Peyer's patch (tissue), 4 donors: Measurements from ENCODE around the gene CRLF1. TPM values are rescaled to one million over a fixed set of nuclear protein-coding genes. Genes with fewer than 3 reads are reported as not detected.

Experiments used
- DNase-seq, 3 donors: peaks; one replicate each; pipeline ENCODE4 v3.0.0-alpha.2; 2017 to 2019
- H3K27ac ChIP-seq, 4 donors: fragments of 200-600 bp; sonication (generic); one replicate each; pipeline ENCODE4 v1.5.1; 2016 to 2019
- H3K27me3 ChIP-seq, 2 donors: fragments of 200-600 bp; sonication (generic); one replicate each; pipeline ENCODE4 v1.5.1; 2019
- H3K36me3 ChIP-seq, 3 donors: fragments of 200-600 bp; sonication (generic); one replicate each; pipeline ENCODE4 v1.5.1; 2016 to 2019
- H3K4me1 ChIP-seq, 4 donors: fragments of 200-600 bp; sonication (generic); one replicate each; pipeline ENCODE4 v1.5.1; 2016 to 2019
- H3K4me3 ChIP-seq, 4 donors: fragments of 200-600 bp; sonication (generic); 1 replicate in 3 of 4; 2 replicates in 1 of 4; pipeline ENCODE4 v1.5.1; 2016 to 2019; ENCODE audit warnings: mild to moderate bottlenecking in 1 of 4
- H3K9me3 ChIP-seq, 4 donors: fragments of 200-600 bp; sonication (generic); one replicate each; pipeline ENCODE4 v1.5.1; 2016 to 2019; ENCODE audit warnings: mild to moderate bottlenecking in 1 of 4
- CTCF ChIP-seq, 6 experiments: fragments of 450-650 bp in 4 of 6; fragments of 200-600 bp in 2 of 6; sonication (generic) in 1 of 6; IDR thresholded peaks; one replicate each; pipeline ENCODE4 v1.5.1; 2017 to 2019; ENCODE audit warnings: antibody characterized with exemption in 6 of 6, mild to moderate bottlenecking in 3 of 6, moderate library complexity in 1 of 6
- POLR2A ChIP-seq, 2 donors: fragments of 450-650 bp; IDR thresholded peaks; one replicate each; pipeline ENCODE4 v1.5.1; 2017; ENCODE audit warnings: antibody characterized with exemption in 2 of 2, mild to moderate bottlenecking in 2 of 2, moderate library complexity in 2 of 2
- total RNA-seq, 4 donors: library from RNA; depleted of rRNA; stranded (reverse); fragments of >200 nt; gene quantifications; one replicate each; pipeline ENCODE4 v1.1.0, GENCODE V29; 2016

The CRLF1 gene
- total RNA-seq, 4 donors from 2014 or later, result 4.0 to 28.9 (median 23.3) TPM

- Histone ChIP-seq H3K4me3 (peak overlapping the region; percentile 62 to 79 (median 72)), H3K36me3 (no peaks in the 10 kb centered on the region), H3K27me3 (no peaks in the 10 kb centered on the region), H3K4me1 (peaks cover 0 to 30% (median 9%) of the 10 kb centered on the region in 4 donors), H3K9me3 (no peaks in the 10 kb centered on the region), H3K27ac (peak overlapping the region; percentile 78 to 86 (median 82))
- TF ChIP-seq CTCF (IDR thresholded peaks at IDR 0.05) (peak in 1 of 6 experiments; percentile 13), POLR2A (IDR thresholded peaks at IDR 0.05) (no peak)
- peak in 1 of 3 donors; percentile 63 for DNase-seq
Measured at GRCh38 chr19:18637673-18638630, 31.4 kb upstream of the CRLF1 start.

DNA sequence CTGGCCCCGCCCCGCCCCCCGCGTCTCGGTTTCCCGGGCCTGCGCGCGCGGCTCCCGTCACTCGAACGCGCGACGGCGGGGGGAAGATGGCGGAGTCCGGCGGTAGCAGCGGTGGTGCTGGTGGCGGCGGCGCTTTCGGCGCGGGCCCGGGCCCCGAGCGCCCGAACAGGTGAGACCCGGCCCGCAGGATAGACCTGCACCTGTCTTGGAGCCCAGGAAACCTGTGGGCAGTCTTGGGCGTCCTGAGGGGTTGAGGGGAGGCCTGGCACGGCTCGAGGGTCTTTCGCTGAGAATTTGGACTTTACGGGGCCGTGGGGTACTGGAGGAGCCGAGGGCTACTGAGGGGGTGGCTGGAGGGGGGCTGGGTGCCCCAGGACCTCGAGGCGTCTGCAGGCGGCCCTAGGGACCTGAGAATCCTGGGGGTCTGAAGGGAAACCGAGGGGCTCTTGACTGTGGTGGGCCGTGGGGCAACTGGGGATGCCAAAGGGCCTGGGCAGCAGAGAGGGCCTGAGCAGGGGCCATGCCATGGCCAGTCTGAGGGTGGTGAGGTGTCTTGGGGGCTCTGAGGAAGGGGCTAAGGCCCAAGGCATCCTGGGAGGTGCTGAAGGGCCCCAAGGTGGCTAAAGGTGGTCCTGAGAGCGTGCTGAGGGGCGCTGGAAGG is 30.5 kb upstream of the CRLF1 start, which contains the start of gene KLHL26:
Gene KLHL26 (plus strand): TSS at position 60 of the 661 bp plus-strand sequence. CDS start 27 bp downstream, at position 87.
- Histone ChIP-seq H3K36me3 (no peaks in the 10 kb centered on the region), H3K4me3 (peak within 1 kb of the TSS; percentile 62 to 79 (median 72)), H3K4me1 (peaks cover 0 to 30% (median 9%) of the 10 kb centered on the region in 4 donors), H3K9me3 (no peaks in the 10 kb centered on the region), H3K27me3 (no peaks in the 10 kb centered on the region), H3K27ac (peak within 1 kb of the TSS; percentile 78 to 86 (median 82))
- no peak for TF ChIP-seq CTCF (IDR thresholded peaks at IDR 0.05)
- peak; percentile 40 to 44 for TF ChIP-seq POLR2A (IDR thresholded peaks at IDR 0.05)
- no peak for DNase-seq

DNA sequence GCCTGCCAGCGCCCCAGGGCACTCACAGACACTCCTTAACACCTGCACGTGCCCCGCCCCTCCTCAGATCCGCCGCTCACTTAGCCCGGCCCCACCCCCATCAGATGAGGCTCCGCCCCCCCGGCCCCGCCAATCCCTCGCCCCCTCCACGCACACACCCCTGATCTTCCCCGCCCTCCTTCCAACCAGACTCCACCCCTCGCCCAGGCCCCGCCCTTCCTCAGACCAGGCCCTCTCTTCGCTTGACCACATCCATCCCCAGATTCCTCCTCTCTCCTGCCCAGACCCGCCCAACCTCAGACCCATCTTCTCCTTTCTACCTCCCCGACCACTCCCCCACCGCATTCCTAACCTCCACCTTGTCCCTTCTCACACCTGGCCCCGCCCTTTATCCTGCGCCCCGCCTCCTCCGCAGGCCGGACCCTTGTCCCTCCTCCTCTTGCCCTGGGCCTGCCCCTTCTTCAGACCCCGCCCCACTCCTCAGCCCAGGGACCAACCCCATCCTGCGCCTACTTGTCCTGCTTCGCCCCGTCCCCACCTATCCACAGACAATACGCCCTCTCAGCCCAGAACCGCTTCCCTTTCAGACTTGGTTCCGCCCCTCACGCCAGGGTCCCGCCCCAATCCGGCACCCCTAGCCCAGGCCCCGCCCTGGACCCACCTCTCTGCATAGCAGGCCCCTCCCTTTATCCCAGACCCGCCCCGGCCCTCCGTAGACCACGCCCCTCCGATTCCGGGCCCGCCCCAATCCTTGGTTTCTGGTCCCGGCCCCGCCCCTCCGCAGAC is 29.8 kb upstream of the CRLF1 start:
- Histone ChIP-seq H3K27me3 (no peaks in the 10 kb centered on the region), H3K36me3 (no peaks in the 10 kb centered on the region), H3K9me3 (no peaks in the 10 kb centered on the region), H3K27ac (peak overlapping the region; percentile 78 to 86 (median 82)), H3K4me1 (peaks cover 0 to 30% (median 9%) of the 10 kb centered on the region in 4 donors), H3K4me3 (peak overlapping the region; percentile 62 to 79 (median 72))
- TF ChIP-seq CTCF (IDR thresholded peaks at IDR 0.05) (no peak), POLR2A (IDR thresholded peaks at IDR 0.05) (peak in 1 of 2 donors; percentile 11)
- peak; percentile 100 for DNase-seq

DNA sequence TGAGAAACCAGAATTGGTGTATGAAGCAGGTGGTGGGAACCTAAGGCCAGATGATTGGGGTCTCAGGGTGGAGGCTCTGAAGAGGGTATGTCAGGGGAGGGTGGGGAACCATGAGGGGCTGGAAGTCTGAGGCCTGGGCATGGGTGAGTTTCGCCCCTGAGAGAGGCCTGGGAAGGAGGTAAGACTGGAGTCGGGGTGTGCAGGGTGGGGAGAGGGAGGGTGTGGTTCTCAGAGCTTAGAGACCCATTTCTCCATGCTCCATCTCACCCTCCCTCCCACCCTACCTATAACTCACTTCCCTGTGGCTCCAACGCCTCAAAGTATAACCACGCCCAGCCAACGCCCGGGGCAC is 29.2 kb upstream of the CRLF1 start:
- Histone ChIP-seq H3K36me3 (no peaks in the 10 kb centered on the region), H3K4me3 (peak overlapping the region; percentile 62 to 79 (median 72)), H3K27ac (peak overlapping the region; percentile 78 to 86 (median 82)), H3K9me3 (no peaks in the 10 kb centered on the region), H3K27me3 (no peaks in the 10 kb centered on the region), H3K4me1 (peaks cover 0 to 30% (median 9%) of the 10 kb centered on the region in 4 donors)
- DNase-seq, result no peak
- no peak for TF ChIP-seq CTCF (IDR thresholded peaks at IDR 0.05)
- no peak for TF ChIP-seq POLR2A (IDR thresholded peaks at IDR 0.05)
